ENCODE results near the gene ATP13A3. TPM values are rescaled to one million over a fixed set of nuclear protein-coding genes. Genes with fewer than 3 reads are reported as not detected.

ATP13A3 gene
- total and polyA plus RNA-seq, 2 donors (not counting 1 experiment from before 2014, with no cell fraction given): 6.1 to 61.1 TPM

- 97% methylated on average over 6 of the region's 10 CpGs for WGBS (ENCODE audit: insufficient coverage)
- peaks cover 45% of the 10 kb centered on the region for H3K27me3 Mint-ChIP-seq
- CTCF ChIA-PET: no interaction called here
Observed at GRCh38 chr3:194370753-194371152, 116.0 kb downstream of the ATP13A3 start.

GRCh38 chr3:194369522-194370279 lies 117.1 kb downstream of the ATP13A3 start, which contains the start of gene LRRC15:
Gene LRRC15 (minus strand): TSS chr3:194369743. CDS start chr3:194361043, 8,700 bp downstream.
- Histone ChIP-seq H3K36me3 (replicated peaks in 1 of 2; ENCODE audit: control extremely low read depth in 1 of 2, control insufficient read depth in 1 of 2, extremely low read depth in 1 of 2, insufficient read depth in 2 of 2, low read length in 1 of 2) (no peaks in the 10 kb centered on the region), H3K27ac (ENCODE audit: low read length in 2 of 2) (no peak within 1 kb of the TSS), H3K4me1 (ENCODE audit: control insufficient read depth in 2 of 2, insufficient read depth in 2 of 2, low read length in 2 of 2) (no peaks in the 10 kb centered on the region), H2AFZ (ENCODE audit: insufficient read depth, low read depth, low read length, poor library complexity, severe bottlenecking) (no peak within 1 kb of the TSS), H3K9ac (ENCODE audit: low read length) (no peak within 1 kb of the TSS), H3K4me3 (ENCODE audit: control extremely low read depth in 1 of 5, extremely low read depth in 1 of 5, insufficient read depth in 1 of 5, low read depth in 2 of 5, low read length in 4 of 5) (no peak within 1 kb of the TSS), H3K79me2 (ENCODE audit: control insufficient read depth, insufficient read depth, low read length) (no peaks in the 10 kb centered on the region), H3K4me2 (replicated peaks; ENCODE audit: low read depth, low read length, poor library complexity, severe bottlenecking) (no peak within 1 kb of the TSS), H3K27me3 (replicated peaks in 1 of 4; ENCODE audit: control extremely low read depth in 1 of 4, control insufficient read depth in 3 of 4, insufficient read depth in 4 of 4, low read length in 3 of 4) (peaks cover 0 to 25% (median 3%) of the 10 kb centered on the region in 4 experiments), H3K9me3 (ENCODE audit: control extremely low read depth in 1 of 3, control insufficient read depth in 2 of 3, insufficient read depth in 1 of 3, low read length in 2 of 3) (peaks cover 0 to 3% (median 0%) of the 10 kb centered on the region in 3 donors), H4K20me1 (ENCODE audit: control insufficient read depth, insufficient read depth, low read length, poor library complexity, severe bottlenecking) (no peaks in the 10 kb centered on the region)
- peaks cover 36% of the 10 kb centered on the region for H3K27me3 Mint-ChIP-seq
- CTCF ChIA-PET: no interaction called here
- no peak within 1 kb of the TSS for H3K27ac Mint-ChIP-seq
- 34% methylated on average over 18 of the region's 21 CpGs for WGBS (ENCODE audit: insufficient coverage)
- no peaks in the 10 kb centered on the region for H3K9me3 Mint-ChIP-seq (ENCODE audit: insufficient read depth)
- intact Hi-C loops (cut with micrococcal nuclease): no loop called here
- TF ChIP-seq EZH2 (IDR thresholded peaks at IDR 0.05; ENCODE audit: borderline replicate concordance, insufficient read depth, low read depth, low read length, poor library complexity, severe bottlenecking): no peak
- TF ChIP-seq, protein P1, sequence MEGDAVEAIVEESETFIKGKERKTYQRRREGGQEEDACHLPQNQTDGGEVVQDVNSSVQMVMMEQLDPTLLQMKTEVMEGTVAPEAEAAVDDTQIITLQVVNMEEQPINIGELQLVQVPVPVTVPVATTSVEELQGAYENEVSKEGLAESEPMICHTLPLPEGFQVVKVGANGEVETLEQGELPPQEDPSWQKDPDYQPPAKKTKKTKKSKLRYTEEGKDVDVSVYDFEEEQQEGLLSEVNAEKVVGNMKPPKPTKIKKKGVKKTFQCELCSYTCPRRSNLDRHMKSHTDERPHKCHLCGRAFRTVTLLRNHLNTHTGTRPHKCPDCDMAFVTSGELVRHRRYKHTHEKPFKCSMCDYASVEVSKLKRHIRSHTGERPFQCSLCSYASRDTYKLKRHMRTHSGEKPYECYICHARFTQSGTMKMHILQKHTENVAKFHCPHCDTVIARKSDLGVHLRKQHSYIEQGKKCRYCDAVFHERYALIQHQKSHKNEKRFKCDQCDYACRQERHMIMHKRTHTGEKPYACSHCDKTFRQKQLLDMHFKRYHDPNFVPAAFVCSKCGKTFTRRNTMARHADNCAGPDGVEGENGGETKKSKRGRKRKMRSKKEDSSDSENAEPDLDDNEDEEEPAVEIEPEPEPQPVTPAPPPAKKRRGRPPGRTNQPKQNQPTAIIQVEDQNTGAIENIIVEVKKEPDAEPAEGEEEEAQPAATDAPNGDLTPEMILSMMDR (IDR thresholded peaks at IDR 0.05): no peak
- POLR2A ChIA-PET: no interaction called here
- H3K4me1 Mint-ChIP-seq: no peaks in the 10 kb centered on the region
- ATAC-seq (ENCODE audit: low read depth) (no peak), DNase-seq (no peak)
- no peak within 1 kb of the TSS for H3K4me3 Mint-ChIP-seq

More at GRCh38 chr3:194370753-194371152, 116.0 kb downstream of the ATP13A3 start:
- intact Hi-C loops (cut with micrococcal nuclease): no loop called here
- DNase-seq (no peak), ATAC-seq (ENCODE audit: low read depth) (no peak)
- no peak for TF ChIP-seq EZH2 (IDR thresholded peaks at IDR 0.05; ENCODE audit: borderline replicate concordance, insufficient read depth, low read depth, low read length, poor library complexity, severe bottlenecking)
- TF ChIP-seq, protein P1 (IDR thresholded peaks at IDR 0.05): no peak
- Histone ChIP-seq H3K4me2 (replicated peaks; ENCODE audit: low read depth, low read length, poor library complexity, severe bottlenecking) (no peak overlapping the region), H3K4me3 (ENCODE audit: control extremely low read depth in 1 of 5, extremely low read depth in 1 of 5, insufficient read depth in 1 of 5, low read depth in 2 of 5, low read length in 4 of 5) (no peak overlapping the region), H3K27me3 (replicated peaks in 1 of 4; ENCODE audit: control extremely low read depth in 1 of 4, control insufficient read depth in 3 of 4, insufficient read depth in 4 of 4, low read length in 3 of 4) (peaks cover 0 to 28% (median 3%) of the 10 kb centered on the region in 4 experiments), H3K36me3 (replicated peaks in 1 of 2; ENCODE audit: control extremely low read depth in 1 of 2, control insufficient read depth in 1 of 2, extremely low read depth in 1 of 2, insufficient read depth in 2 of 2, low read length in 1 of 2) (no peaks in the 10 kb centered on the region), H3K79me2 (ENCODE audit: control insufficient read depth, insufficient read depth, low read length) (no peaks in the 10 kb centered on the region), H4K20me1 (ENCODE audit: control insufficient read depth, insufficient read depth, low read length, poor library complexity, severe bottlenecking) (no peaks in the 10 kb centered on the region), H3K4me1 (ENCODE audit: control insufficient read depth in 2 of 2, insufficient read depth in 2 of 2, low read length in 2 of 2) (no peaks in the 10 kb centered on the region), H3K9me3 (ENCODE audit: control extremely low read depth in 1 of 3, control insufficient read depth in 2 of 3, insufficient read depth in 1 of 3, low read length in 2 of 3) (peaks cover 0 to 3% (median 0%) of the 10 kb centered on the region in 3 donors), H2AFZ (ENCODE audit: insufficient read depth, low read depth, low read length, poor library complexity, severe bottlenecking) (no peak overlapping the region), H3K27ac (ENCODE audit: low read length in 2 of 2) (no peak overlapping the region), H3K9ac (ENCODE audit: low read length) (no peak overlapping the region)
- Mint-ChIP-seq H3K9me3 (ENCODE audit: insufficient read depth) (no peaks in the 10 kb centered on the region), H3K27ac (no peak overlapping the region), H3K4me3 (no peak overlapping the region), H3K4me1 (no peaks in the 10 kb centered on the region)
- POLR2A ChIA-PET: no interaction called here

Measured in B cell (primary cell).